ENCODE results near the gene RAD21L1.

The RAD21L1 gene

DNA sequence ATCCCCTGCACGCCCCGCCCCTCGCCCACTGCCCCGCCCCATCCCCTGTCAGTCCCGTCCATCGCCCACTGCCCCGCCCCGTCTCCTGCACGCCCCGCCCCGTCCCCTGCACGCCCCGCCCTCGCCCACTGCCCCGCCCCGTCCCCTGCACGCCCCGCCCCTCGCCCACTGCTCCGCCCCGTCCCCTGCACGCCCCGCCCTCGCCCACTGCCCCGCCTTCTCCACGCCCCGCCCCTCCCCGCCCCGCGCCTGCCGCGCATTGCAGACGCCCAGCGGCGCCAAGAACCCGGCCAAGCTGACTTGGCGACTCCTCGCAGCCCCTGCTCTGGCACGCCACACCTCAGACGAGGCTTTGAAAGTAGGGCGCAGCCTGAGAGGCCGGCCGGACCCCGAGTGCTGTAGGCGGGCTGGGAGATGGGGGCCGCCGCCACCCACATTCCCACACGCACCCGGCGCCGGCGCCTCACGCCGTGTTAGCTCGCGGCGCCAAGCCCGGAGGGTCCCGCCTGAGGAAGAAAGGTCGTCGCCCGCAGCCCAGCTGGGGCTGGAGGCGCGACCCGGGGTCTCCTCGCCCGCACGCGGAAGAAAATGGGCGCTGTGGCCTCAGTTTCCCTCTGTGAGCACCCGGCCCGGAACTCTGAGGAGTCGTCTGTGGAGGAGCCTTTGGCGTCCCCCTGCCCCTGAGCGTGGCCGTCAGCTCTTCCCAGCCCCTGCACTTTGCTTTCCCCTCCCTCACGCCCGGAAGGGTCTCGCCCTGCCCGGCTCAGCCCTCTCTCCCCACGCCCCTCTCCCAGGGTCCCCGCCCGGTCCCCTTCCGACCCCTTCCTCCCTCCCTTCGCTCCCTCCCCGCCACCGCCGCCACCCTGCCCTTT lies at the start of gene RAD21L1:
RAD21L1 (plus strand) TSS at position 262 of the 872 bp plus-strand sequence. CDS start 2,410 bp downstream, outside the sequence.
- peak; percentile 52 for DNase-seq

DNA sequence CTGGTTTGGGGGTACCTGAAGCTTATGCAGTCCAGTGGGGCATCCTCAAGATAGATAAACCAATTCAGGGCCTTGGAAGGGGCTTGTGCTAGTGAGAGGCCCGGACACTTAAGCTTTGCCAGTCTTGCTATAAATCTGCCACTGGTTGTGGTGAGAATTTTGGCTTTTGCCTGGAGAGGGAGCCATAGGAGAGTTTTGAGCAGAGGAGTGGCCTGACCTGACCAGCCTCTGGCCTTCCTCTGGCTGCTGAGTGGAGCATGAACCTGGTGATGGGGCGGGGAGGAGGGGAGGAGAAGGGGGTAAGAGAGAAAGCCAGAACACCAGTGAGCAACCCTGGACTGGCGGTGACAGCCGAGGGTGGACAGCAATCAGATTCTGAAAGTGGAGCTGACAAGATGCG lies 48.2 kb upstream of the RAD21L1 start:
- DNase-seq = no peak

DNA sequence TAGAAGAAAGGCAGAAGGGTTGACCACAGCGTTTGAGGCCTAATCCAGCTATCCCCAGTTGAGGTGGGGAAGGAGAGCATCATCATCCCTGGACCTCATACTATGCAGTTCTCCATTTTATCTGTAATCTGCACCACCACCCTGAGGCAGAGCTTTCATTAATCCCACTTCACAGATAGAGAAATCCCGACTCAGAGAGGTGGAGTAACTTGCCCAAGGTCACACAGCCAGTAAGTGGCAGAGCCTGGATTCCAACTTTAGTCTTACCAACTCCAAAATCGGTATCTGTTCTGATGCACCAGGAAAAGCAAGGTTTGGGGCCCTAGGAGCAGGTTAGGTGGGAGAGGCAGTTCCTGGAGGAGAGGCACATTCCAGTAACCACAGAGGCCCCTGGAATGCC lies 47.7 kb upstream of the RAD21L1 start:
- no peak for DNase-seq

DNA sequence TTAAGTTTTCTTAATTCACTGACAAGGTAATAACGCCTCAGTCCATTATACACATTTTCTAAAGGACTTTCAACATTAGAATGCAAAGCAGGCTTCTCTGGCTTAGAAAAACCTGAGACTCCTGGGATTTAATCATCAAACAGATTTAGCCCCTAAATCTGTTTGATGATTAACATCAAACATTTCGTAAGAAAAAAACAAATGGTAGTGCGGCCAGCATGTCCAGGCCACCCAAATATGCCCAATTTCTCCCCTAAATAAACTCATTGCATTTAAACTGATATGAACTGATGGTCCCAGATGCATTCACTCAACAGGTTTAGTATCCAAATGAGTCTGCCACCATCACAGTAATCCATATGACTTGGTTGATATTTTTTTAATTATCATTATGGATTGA lies 47.2 kb upstream of the RAD21L1 start:
- DNase-seq = no peak

DNA sequence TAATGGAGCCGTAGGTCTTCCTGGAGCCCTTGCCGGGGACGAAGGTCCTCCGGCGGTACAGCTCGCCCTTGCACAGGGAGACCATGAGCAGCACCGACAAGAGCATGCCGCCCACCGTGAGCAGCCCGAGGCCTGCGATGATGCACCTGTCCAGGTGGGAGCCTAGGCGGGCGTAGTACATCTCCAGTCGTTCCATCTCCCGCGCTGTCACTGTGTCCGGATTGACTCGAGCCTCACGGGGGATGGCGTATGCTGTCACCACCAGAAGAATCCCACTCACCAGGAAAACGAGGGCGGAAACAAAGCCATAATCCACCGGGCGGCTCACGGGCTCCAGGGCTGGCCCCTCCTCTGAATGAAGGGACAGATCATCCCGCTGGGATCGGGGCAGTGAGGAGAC lies 44.9 kb upstream of the RAD21L1 start:
- DNase-seq = no peak

DNA sequence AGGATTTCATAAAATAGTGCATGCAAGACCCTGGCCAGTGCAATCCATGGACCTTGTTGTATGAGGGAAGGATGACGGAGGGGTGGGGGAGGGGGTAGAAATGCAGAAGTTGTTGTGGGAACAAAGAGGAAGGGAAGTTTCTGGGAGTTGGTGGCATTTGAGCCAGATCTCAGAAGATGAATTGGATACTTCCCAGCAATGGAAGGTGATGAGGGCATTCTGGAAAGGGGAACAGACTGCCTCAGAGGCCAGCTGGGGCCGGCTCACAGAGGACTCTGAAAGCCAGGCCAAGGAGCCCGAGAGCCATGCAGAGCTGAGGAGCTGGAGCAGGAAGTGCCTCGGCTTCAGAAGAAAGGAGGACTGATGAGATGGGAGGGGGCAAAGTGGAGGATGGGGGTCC lies 43.7 kb upstream of the RAD21L1 start:
- no peak for DNase-seq

DNA sequence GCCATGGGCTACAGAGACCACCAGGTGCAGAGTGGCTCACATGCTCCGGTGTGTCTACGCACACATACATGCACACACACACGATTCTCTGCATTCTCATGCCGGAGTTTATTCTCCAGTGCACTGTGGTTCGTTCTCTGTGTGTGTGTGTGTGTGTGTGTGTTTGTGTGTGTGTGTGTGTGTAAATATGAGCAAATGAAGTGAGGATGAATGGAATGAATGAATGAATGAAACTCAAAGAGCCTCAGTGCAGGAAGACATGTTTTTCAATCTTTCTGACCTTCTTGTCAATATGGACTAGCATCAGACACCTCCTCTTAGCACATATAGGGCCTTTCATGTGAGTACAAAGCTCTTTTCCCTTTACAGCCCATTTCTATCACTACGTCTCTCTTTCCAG lies 42.7 kb upstream of the RAD21L1 start:
- DNase-seq = no peak

DNA sequence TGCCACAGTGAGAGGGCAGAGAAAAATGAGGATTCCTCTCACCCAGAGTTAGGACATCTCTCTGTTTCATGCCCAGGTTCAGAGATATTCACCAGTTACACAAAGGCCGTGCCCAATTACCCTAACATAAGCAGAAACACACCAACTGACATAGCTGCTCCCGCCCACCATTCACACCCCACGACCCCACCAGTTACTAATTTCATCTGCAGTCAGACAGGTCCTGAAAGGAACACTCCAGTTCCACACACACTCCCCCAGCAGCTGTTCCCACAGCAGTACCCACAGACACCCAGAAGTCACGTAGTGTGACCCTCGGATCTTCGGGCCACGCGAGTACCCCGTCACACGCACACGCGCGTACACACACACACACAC lies 41.6 kb upstream of the RAD21L1 start:
- DNase-seq = no peak

DNA sequence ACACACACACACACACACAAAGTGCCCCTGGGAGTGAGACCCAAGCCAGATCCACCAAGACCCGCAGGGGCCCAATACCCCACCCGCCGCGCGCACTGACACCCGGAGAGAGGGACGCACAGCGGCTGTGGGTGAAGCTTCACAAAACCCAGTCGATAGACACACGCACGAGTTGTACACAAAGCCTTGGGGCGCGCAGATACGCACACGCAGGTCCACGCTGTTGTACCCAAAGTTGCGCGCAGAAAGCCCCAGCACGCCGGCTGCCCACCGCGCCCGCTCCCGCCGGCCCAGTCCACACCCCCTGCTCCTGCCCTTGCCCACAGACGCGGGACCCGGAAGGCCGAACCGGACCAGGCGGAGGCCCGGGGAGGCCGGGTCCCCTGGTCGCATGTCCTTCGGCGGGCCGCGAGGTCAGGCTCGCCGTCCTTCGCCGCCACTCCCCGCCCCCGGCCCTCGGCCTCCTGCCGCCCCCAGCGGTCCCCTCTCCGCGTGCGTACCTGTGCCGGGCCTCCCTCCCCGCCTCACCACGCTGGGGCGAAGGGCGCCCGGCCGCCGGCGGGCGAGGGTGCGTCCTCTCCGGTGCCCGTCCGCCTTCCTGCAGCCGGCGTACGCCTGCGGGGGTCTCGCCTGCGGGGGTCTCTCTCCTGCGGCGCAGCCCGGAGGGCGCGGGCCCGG lies 41.1 kb upstream of the RAD21L1 start, which contains the start of gene TMEM74B:
TMEM74B (minus strand) TSS at position 344 of the 678 bp plus-strand sequence. CDS start 1,180 bp downstream, outside the sequence.
- DNase-seq = no peak

DNA sequence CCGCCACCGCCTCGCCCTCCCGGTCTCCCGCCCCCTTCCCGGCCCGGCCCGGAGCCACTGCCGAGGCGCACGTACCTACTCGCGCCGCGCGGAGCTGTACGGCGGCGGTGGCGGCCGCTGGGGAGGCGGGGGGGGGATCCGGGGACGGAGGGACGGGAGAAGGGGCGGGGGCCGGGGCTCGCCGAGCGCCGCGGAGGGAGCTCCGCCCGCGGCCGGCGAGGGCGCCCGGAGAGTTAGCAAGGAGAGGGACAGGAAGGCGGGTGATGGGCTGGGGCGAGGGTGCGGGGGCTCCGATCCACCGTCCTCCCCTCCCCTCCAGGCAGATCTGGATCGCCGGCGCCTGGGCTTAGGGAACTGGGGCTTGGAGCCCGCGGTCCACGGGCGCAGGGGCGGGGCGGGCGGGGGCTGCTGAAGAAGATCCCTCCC lies 40.5 kb upstream of the RAD21L1 start:
- no peak for DNase-seq

DNA sequence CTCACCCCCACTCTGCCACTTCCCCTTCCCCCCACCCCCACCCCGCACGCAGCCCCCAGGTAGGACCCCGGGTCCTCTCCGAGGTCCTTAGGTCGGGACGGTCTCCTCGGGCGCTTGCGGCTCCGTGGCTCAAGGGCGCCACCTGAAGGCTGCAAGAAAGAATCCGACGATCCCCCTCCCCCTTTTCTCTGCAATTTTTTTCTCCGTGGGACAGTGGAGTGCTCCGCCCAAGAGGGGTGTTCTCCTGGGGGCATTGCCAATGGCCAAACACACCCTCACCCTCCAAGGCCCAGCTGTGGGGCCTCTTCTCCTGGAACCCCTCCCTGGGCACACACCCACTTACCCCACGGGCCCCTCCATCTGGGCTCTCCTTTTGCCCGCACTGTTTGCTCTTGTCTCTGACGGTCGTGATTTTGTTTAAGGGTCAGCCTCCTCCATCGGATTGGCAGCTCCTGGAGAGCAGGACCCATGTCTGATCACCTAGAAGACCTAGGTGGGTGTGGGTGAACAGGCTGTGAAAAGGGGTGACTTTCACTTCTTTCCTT lies 40.0 kb upstream of the RAD21L1 start:
- no peak for DNase-seq

DNA sequence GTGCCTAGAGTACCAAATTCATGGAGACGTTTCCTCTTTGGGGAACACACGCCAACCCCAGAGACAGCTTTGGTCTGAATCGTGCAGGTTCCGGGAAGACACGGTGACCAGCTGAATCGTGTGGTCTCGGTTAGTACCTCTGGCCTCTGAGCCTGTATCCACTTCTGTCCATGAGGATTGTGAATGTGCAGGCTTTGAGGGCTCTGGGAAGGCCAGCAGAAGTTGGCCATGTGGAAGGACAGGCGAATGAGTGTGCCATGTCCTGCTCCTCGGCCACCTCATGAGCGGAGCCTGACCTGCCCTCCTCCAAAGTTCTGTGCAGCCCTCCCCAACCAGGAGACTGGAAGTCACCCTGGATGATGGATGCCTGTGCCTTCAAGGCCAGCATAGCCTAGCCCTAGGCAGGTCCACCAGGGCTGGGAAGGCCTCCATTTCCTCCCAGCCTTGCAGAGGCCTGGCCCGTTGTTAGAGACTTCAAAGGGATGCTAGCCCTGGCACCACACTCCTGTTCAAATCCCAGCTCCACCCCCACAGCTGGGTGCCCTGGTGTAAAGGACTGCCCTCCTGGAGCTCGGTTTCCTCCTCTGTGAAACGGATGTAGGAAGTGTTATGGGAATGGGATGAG lies 39.4 kb upstream of the RAD21L1 start:
- no peak for DNase-seq

DNA sequence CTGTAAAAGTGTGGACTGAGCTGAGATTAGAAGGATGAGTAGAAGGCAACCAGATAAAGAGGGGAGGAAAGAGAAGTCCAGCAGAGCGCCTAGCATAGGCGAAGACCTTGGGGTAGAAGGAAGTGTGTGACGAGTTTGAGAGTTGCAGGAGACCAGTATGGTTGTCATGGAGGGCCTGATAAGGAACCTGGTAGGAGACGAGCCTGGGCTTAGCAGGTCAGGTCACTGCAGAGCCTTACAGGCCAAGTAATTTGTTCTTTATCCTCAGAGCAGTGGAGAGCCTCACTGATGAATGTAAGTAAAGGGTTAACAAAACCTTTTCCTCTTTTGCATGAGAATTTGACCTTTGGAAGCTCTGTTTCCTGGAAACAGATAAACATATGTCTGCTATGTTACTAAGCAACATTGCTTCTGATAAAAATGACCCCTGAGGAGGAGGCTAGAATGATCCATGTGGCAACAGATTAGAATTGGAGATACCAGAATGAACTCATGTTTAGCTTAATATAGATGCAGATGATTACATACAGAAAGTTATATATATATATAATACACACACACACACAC lies 38.2 kb upstream of the RAD21L1 start:
- DNase-seq = no peak

DNA sequence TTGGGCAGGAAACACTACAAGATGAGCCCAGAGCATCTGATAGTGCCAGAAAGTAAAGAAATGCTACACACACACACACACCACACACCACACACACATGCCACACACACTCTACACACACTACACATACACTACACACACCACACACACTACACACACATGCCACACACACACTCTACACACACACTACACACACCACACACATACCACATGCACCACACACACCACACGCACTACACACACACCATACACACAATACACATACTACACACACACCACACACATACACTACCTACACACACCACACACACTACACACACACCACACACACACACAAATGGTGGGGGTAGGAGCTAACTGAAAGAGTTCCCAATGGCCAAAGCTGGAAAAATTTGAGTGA lies 37.5 kb upstream of the RAD21L1 start:
- no peak for DNase-seq

DNA sequence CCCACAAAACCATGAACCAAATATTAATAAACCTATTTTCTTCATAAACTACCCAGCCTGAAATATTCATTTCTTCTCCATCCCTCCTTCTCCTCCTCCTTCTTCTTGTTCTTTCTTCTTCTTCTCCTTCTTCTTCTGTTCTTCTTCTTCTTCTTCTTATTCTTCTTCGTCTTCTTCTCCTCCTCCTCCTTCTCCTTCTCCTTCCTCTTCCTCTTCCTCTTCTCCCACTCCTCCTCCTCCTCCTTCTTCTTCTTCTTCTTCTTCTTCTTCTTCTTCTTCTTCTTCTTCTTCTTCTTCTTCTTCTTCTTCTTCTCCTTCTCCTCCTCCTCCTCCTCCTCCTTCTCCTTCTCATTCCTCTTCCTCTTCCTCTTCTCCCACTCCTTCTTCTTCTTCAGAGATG lies 36.0 kb upstream of the RAD21L1 start:
- DNase-seq = no peak

DNA sequence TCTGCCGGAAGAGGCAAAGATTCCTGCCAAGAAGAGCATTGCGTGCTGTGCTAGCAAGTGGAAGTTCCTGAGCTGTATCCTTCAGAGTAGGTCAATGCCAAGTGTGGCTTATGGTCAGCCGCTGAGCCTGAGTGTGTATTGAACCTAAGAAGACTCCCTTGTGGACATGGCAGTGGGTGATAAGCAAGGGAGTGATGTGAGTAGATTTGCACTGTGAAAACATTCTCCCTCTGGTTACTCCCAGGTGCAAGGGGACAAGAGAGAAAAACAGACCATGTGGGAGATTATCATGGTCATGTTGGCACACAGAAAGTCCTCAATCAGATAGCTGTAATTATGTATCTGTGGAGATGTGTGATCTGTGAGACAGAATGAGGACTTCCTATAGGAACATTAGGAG lies 35.0 kb upstream of the RAD21L1 start:
- DNase-seq = no peak

DNA sequence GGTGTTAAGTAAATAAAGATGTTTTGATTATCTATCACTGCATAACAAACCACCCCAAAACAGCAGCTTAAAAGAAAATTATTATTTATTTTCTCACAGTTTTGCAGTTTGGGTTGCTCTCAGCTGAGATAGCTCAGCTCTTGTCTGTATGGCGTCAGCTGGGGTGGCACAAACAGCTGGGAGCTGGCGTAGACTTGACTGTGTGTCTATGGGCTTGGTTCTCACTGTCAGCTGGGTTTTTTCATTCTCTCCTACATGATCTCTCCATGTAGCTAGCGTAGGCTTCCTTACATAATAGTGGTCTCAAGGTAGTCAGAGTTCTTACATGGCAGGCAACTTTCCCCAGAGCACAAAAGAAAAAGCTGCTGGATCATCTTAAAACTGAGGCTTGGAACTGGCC lies 34.5 kb upstream of the RAD21L1 start:
- no peak for DNase-seq

DNA sequence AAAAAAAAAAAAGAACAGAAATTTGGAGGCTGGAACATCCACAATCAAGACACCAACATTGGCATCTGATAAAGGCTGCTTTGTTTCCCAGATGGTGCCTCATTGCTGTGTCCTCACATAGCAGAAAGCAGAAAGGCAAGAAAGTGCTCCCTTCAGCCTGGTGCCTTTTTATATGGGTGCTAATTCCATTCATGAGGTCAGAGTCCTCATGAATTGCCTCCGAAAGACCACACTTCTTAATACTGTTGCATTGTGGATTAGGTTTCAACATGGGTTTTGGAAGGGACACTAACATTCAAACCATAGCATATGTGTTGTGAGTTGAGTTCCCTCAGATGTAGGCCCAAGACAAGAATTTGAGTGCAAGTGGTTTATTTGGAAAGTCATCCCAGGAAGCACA lies 30.6 kb upstream of the RAD21L1 start:
- DNase-seq = no peak

DNA sequence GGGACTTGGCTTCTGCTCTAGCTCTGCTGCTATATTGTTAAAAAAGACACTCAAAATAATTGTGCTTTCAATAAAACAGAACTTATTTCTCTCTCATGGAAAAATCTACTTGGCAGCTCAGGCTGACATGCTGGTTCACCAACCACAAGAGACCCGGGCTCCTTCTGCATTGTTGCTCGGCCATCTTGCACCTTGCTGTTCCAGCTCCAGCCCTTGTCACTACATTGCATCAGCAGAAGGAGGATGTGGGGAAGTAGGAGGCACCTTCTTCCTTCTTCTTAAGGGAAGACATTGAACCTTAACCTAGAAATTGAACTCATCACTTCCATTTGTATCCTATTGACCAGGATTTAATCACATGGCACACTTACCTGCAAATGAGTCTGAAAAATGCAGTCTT lies 29.2 kb upstream of the RAD21L1 start:
- no peak for DNase-seq

DNA sequence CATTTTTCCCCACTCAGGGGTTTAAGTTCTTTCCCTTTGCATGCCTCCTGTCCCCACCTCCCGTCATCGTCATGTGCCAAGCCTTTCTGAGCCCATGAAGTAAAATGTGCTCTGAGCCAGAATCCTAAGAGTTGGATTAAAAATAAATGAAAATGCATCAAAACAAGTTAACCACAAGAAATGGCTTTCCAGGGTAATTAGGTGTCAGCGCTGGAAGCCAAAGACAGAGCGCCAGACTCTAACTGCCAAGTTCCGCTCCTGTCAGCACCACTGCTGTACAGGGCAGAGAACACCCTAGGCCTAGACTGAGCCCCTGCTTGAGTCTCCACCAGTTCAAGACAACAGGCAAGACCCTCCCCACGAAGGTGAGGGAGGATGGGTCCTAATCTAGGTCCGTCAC lies 28.0 kb upstream of the RAD21L1 start:
- DNase-seq = no peak

DNA sequence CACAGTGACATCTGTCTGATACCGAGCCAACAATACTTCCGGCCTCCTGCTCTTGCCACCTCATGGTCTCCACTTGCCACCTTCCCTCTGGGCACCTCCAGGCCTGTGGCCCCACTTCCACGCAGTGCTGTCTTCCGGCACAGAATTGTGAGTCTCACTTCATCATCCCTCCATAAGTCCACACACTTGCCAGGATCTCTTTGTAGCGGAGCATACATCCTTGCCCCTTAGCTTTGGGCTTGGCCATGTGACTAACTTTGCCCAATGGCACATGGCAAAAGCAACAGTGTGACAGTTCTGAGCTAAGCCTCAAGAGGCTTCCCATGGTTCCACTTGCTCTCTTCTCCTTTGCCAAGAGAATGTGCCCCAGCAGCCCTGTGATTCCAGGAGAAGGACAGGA lies 27.1 kb upstream of the RAD21L1 start:
- DNase-seq = no peak

DNA sequence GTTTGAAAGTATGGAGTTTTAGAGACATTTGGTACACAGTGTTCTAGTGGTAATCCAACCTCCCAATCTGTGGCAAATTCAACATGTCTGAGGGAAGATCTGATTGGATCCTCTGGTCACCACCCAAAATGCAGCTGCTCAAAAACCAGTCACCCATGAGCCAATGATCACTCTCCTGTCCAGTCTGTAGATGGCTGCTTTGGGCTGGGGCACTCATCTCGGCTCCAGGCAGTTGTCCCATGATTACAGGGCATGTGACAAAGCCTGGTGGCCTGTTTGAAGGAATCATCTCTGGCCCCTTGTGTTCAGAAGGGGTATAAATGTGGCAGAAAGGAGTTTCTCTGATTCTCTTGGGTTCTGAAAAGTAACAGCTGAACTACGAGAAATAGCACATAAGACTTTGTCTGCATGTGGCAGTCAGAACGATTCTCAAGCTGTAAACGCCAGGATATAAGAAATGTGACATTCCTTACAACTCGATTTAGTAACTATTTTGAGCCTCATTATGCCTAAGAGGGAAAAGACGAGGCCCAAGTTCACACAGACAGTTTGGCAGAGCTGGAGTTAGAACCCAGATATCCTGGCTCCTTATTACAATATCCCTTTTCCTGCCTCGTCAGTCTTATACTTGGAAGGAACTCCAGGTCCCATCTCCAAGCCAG lies 26.5 kb upstream of the RAD21L1 start:
- DNase-seq = no peak

DNA sequence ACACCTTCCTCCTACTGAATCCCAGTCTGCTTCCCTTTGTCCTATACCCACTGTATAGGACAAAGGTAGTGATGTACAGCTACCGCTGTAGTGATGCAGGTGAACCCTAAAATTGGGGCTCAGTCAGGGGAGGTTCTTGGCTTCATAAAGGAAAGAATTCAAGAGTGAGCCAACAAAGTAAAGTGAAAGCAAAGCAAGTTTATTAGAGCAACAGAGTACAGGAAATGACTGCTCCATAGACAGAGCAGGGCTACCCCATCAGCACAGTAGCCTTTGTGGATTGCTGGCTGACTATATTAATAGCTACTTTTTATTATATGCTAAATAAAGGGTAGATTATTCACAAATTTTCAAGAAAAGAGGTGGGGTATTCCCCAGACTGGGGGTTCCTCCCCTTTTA lies 25.9 kb upstream of the RAD21L1 start:
- no peak for DNase-seq

All from GOT3 (cell line).